ENCODE data around the gene CDK14. TPM values are rescaled to one million over a fixed set of nuclear protein-coding genes. Genes with fewer than 3 reads are reported as not detected.

The CDK14 gene
- polyA plus RNA-seq, 3 donors = 1.7 to 2.5 (median 2.1) TPM

- WGBS (ENCODE audit: insufficient coverage) = 100% methylated on average over 1 of the region's 2 CpGs
- Histone ChIP-seq H3K9me3 (replicated peaks in 1 of 2; ENCODE audit: control insufficient read depth in 1 of 2, insufficient read depth in 1 of 2, low read length in 2 of 2) (no peaks in the 10 kb centered on the region), H3K27ac (ENCODE audit: low read depth in 1 of 2, low read length in 2 of 2) (no peak overlapping the region), H4K20me1 (ENCODE audit: insufficient read depth, low read length) (no peaks in the 10 kb centered on the region), H3K27me3 (ENCODE audit: control insufficient read depth in 2 of 2, insufficient read depth in 2 of 2, low read length in 2 of 2) (no peaks in the 10 kb centered on the region), H3K9ac (ENCODE audit: insufficient read depth, low read length, poor library complexity, severe bottlenecking) (no peak overlapping the region), H3K4me3 (replicated peaks in 1 of 3; ENCODE audit: low read depth in 2 of 3, low read length in 3 of 3) (no peak overlapping the region), H2AFZ (ENCODE audit: insufficient read depth, low read depth, low read length, poor library complexity, severe bottlenecking) (no peak overlapping the region), H3K79me2 (ENCODE audit: insufficient read depth, low read length) (no peaks in the 10 kb centered on the region), H3K4me2 (replicated peaks; ENCODE audit: extremely low read depth, low read length, poor library complexity, severe bottlenecking) (no peak overlapping the region), H3K4me1 (ENCODE audit: control insufficient read depth in 1 of 2, insufficient read depth in 2 of 2, low read length in 2 of 2) (no peaks in the 10 kb centered on the region), H3K36me3 (replicated peaks in 1 of 2; ENCODE audit: control insufficient read depth in 1 of 2, insufficient read depth in 2 of 2, low read length in 2 of 2) (no peaks in the 10 kb centered on the region)
- Mint-ChIP-seq H3K27me3 (ENCODE audit: low read depth in 3 of 3) (no peaks in the 10 kb centered on the region), H3K9me3 (peaks cover 0 to 1% (median 0%) of the 10 kb centered on the region in 7 donors), H3K4me1 (peaks cover 11% of the 10 kb centered on the region), H3K36me3 (no peaks in the 10 kb centered on the region), H3K4me3 (no peak overlapping the region), H3K27ac (no peak overlapping the region)
- TF ChIP-seq CTCF (IDR thresholded peaks at IDR 0.05) = no peak
- intact Hi-C loops (cut with micrococcal nuclease) = no loop called here
- no peak for DNase-seq
These were observed 590.9 kb downstream of the CDK14 start for GRCh38 chr7:91187061-91187460.

DNA sequence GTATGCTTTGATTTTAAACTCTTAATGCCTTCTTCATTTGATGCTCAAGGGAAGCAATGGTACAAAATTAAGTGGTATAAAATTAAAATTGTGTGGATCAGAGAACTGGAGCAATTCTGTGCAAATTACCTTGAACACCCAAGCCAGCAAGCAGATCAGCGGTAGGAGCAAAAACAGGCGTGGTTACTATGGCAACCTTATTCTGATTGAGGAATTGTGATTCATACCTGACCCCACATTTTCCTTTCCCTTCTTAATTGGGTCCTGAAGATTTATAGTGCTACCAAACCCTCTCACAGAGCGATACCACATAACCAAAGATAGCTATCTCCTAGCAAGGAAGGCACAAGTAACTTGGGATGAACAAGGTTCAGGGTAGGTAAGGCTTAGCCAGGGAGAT is 595.6 kb downstream of the CDK14 start:
- no peak overlapping the region for H3K27ac Mint-ChIP-seq
- 100% methylated on average over 2 of the region's 3 CpGs for WGBS (ENCODE audit: insufficient coverage)

More for the DNA sequence above, 595.6 kb downstream of the CDK14 start:
- Histone ChIP-seq H3K4me2 (replicated peaks; ENCODE audit: extremely low read depth, low read length, poor library complexity, severe bottlenecking) (no peak overlapping the region), H3K4me1 (ENCODE audit: control insufficient read depth in 1 of 2, insufficient read depth in 2 of 2, low read length in 2 of 2) (no peaks in the 10 kb centered on the region), H2AFZ (ENCODE audit: insufficient read depth, low read depth, low read length, poor library complexity, severe bottlenecking) (no peak overlapping the region), H3K27me3 (ENCODE audit: control insufficient read depth in 2 of 2, insufficient read depth in 2 of 2, low read length in 2 of 2) (no peaks in the 10 kb centered on the region), H3K27ac (ENCODE audit: low read depth in 1 of 2, low read length in 2 of 2) (no peak overlapping the region), H3K36me3 (replicated peaks in 1 of 2; ENCODE audit: control insufficient read depth in 1 of 2, insufficient read depth in 2 of 2, low read length in 2 of 2) (no peaks in the 10 kb centered on the region), H3K4me3 (replicated peaks in 1 of 3; ENCODE audit: low read depth in 2 of 3, low read length in 3 of 3) (no peak overlapping the region), H4K20me1 (ENCODE audit: insufficient read depth, low read length) (no peaks in the 10 kb centered on the region), H3K9ac (ENCODE audit: insufficient read depth, low read length, poor library complexity, severe bottlenecking) (no peak overlapping the region), H3K79me2 (ENCODE audit: insufficient read depth, low read length) (no peaks in the 10 kb centered on the region), H3K9me3 (replicated peaks in 1 of 2; ENCODE audit: control insufficient read depth in 1 of 2, insufficient read depth in 1 of 2, low read length in 2 of 2) (no peaks in the 10 kb centered on the region)
- no peaks in the 10 kb centered on the region for H3K9me3 Mint-ChIP-seq
- no peak for TF ChIP-seq CTCF (IDR thresholded peaks at IDR 0.05)
- intact Hi-C loops (cut with micrococcal nuclease) = no loop called here
- no peak for DNase-seq
- H3K27me3 Mint-ChIP-seq (ENCODE audit: low read depth in 3 of 3) = no peaks in the 10 kb centered on the region
- peaks cover 2 to 3% of the 10 kb centered on the region in 2 donors for H3K36me3 Mint-ChIP-seq
- H3K4me3 Mint-ChIP-seq = no peak overlapping the region
- H3K4me1 Mint-ChIP-seq = no peaks in the 10 kb centered on the region
